Endometrium (tissue), 2 donors: ENCODE data around the gene CPSF7.
"Not testable (repeated sequence)": the region's sequence is repeated elsewhere in the genome, so short reads cannot be mapped to it uniquely, and the experiment has no call there.

Experiments used
- FAIRE-seq: peaks from 2 replicates; lab custom pipeline; 2012; peaks lifted over from hg19 to GRCh38; lab: Jason Lieb, UNC
- donor health status: control.
- donor health status: control.

Gene CPSF7

GRCh38 chr11:61437496-61437895 is 7.7 kb upstream of the CPSF7 start:
- no peak for FAIRE-seq

- not testable (repeated sequence) for FAIRE-seq
These were observed 1.1 kb upstream of the CPSF7 start for GRCh38 chr11:61430839-61431238.

- no peak for FAIRE-seq
These were observed 457 bp downstream of the CPSF7 start for GRCh38 chr11:61429346-61429690.

GRCh38 chr11:61425367-61426131 is 4.2 kb downstream of the CPSF7 start:
- FAIRE-seq, result no peak

- FAIRE-seq, result no peak
These were observed 7.5 kb downstream of the CPSF7 start for GRCh38 chr11:61422226-61422625.

- FAIRE-seq, result no peak
These were observed 11.6 kb downstream of the CPSF7 start for GRCh38 chr11:61418136-61418535.

- FAIRE-seq, result no peak
These were observed 12.1 kb downstream of the CPSF7 start for GRCh38 chr11:61417670-61418069.

- FAIRE-seq, result no peak
These were observed 12.8 kb downstream of the CPSF7 start for GRCh38 chr11:61416941-61417340.

- no peak for FAIRE-seq
These were observed 14.4 kb downstream of the CPSF7 start for GRCh38 chr11:61415381-61415780.

GRCh38 chr11:61414547-61414946 is 15.2 kb downstream of the CPSF7 start:
- no peak for FAIRE-seq

- FAIRE-seq, result no peak
These were observed 16.3 kb downstream of the CPSF7 start for GRCh38 chr11:61413496-61413895.

- no peak for FAIRE-seq
These were observed 18.2 kb downstream of the CPSF7 start for GRCh38 chr11:61411589-61411988.

- no peak for FAIRE-seq
These were observed 22.6 kb downstream of the CPSF7 start for GRCh38 chr11:61406991-61407728.

GRCh38 chr11:61406067-61406466 is 23.7 kb downstream of the CPSF7 start:
- FAIRE-seq, result no peak

GRCh38 chr11:61404641-61405040 is 25.1 kb downstream of the CPSF7 start:
- no peak for FAIRE-seq

GRCh38 chr11:61404103-61404502 is 25.7 kb downstream of the CPSF7 start:
- no peak for FAIRE-seq

- FAIRE-seq, result no peak
These were observed 26.1 kb downstream of the CPSF7 start for GRCh38 chr11:61403658-61404057.

- FAIRE-seq, result no peak
These were observed 28.2 kb downstream of the CPSF7 start for GRCh38 chr11:61401573-61401972.

GRCh38 chr11:61401173-61401572 is 28.6 kb downstream of the CPSF7 start:
- FAIRE-seq, result no peak

GRCh38 chr11:61392981-61393595 is 36.7 kb downstream of the CPSF7 start:
- no peak for FAIRE-seq

GRCh38 chr11:61390161-61390560 is 39.6 kb downstream of the CPSF7 start:
- no peak for FAIRE-seq

- no peak for FAIRE-seq
These were observed 45.2 kb downstream of the CPSF7 start for GRCh38 chr11:61384271-61385242.
